GM18519 (cell line): ENCODE data around the gene SEC31B.

Experiments used
- ATAC-seq: cut with Tn5 transposase; IDR thresholded peaks from one replicate; pipeline ENCODE4 v1.9.1; 2021; ENCODE audit warnings: mild to moderate bottlenecking, moderate library complexity; ENCODE audit not compliant: unreplicated experiment, low FRiP score

SEC31B gene

GRCh38 chr10:100448951-100449350, 70.7 kb downstream of the SEC31B start:
- no peak for ATAC-seq

- no peak for ATAC-seq
Observed at GRCh38 chr10:100447663-100448062, 72.0 kb downstream of the SEC31B start.

- no peak for ATAC-seq
Observed at GRCh38 chr10:100446130-100446761, 73.4 kb downstream of the SEC31B start.

- no peak for ATAC-seq
Observed at GRCh38 chr10:100442548-100442947, 77.1 kb downstream of the SEC31B start.

- no peak for ATAC-seq
Observed at GRCh38 chr10:100438674-100439315, 80.9 kb downstream of the SEC31B start.
